Natural killer cell (primary cell): Measurements from ENCODE around the gene ACSS3. TPM values are rescaled to one million over a fixed set of nuclear protein-coding genes. Genes with fewer than 3 reads are reported as not detected.

ENCODE experiments used
- ATAC-seq, 3 donors: fragments of 150-1000 bp in 2 of 3; fragments of 200-7000 bp in 1 of 3; cut with Tn5 transposase; 1 replicate in 1 of 3; 2 replicates in 2 of 3; pipeline ENCODE4 v1.10.0; 2021; ENCODE audit warnings: mild to moderate bottlenecking in 2 of 3, moderate library complexity in 2 of 3
- DNase-seq, 2 donors: peaks; one replicate each; pipeline versions ENCODE4 v3.0.0 to v3.0.0-alpha.2; 2013 to 2021; ENCODE audit warnings: mixed read lengths in 1 of 2
- H3K27ac ChIP-seq: one replicate; pipeline ENCODE4 v1.5.1; 2013; ENCODE audit warnings: mild to moderate bottlenecking, low read length
- H3K27me3 ChIP-seq: one replicate; pipeline ENCODE4 v1.6.1; 2013; ENCODE audit warnings: low read length; ENCODE audit not compliant: control insufficient read depth, insufficient read depth
- H3K36me3 ChIP-seq: one replicate; pipeline ENCODE4 v1.6.1; 2013; ENCODE audit warnings: low read length; ENCODE audit not compliant: control insufficient read depth, insufficient read depth
- H3K4me1 ChIP-seq: one replicate; pipeline ENCODE4 v1.6.1; 2013; ENCODE audit warnings: low read length; ENCODE audit not compliant: control insufficient read depth, insufficient read depth
- H3K4me3 ChIP-seq: one replicate; pipeline ENCODE4 v1.5.1; 2013; ENCODE audit warnings: low read length
- H3K9me3 ChIP-seq: one replicate; pipeline ENCODE4 v1.6.1; 2013; ENCODE audit warnings: low read length; ENCODE audit not compliant: control insufficient read depth, insufficient read depth
- H3K27ac Mint-ChIP-seq, 2 donors: one replicate each; pipeline ENCODE4 v1.8.0; 2022; ENCODE audit warnings: mild to moderate bottlenecking in 2 of 2, mixed read lengths in 2 of 2, moderate library complexity in 1 of 2
- H3K27me3 Mint-ChIP-seq, 2 donors: one replicate each; pipeline ENCODE4 v1.8.0; 2022; ENCODE audit warnings: low read depth in 2 of 2, mixed read lengths in 2 of 2
- H3K36me3 Mint-ChIP-seq: one replicate; pipeline ENCODE4 v1.8.0; 2022; ENCODE audit warnings: mixed read lengths
- H3K4me1 Mint-ChIP-seq, 2 donors: one replicate each; pipeline ENCODE4 v1.8.0; 2022; ENCODE audit warnings: mixed read lengths in 2 of 2
- H3K4me3 Mint-ChIP-seq: one replicate; pipeline ENCODE4 v1.8.0; 2022; ENCODE audit warnings: mild to moderate bottlenecking, moderate library complexity, mixed read lengths
- H3K9me3 Mint-ChIP-seq, 2 donors: one replicate each; pipeline ENCODE4 v1.8.0; 2022; ENCODE audit warnings: mixed read lengths in 2 of 2
- CTCF ChIP-seq: fragments of 200-600 bp; IDR thresholded peaks from one replicate; pipeline ENCODE4 v1.8.0; 2022; ENCODE audit warnings: antibody characterized with exemption
- WGBS: methylation state at CpG from one replicate; pipeline ENCODE4 v1.1.7; 2013; ENCODE audit warnings: missing lambda C conversion rate; ENCODE audit not compliant: insufficient coverage; 5-methylcytosine and 5-hydroxymethylcytosine counted together
- intact Hi-C: fragments of 100-400 bp; cut with micrococcal nuclease; formaldehyde crosslinking; loops from one replicate; pipeline ENCODE4 v1.14.2; 2022
- total RNA-seq, 4 donors: library from RNA; stranded (reverse); fragments of 120-200 nt in 1 of 4; gene quantifications; one replicate each; pipeline versions ENCODE4 v1.2.3 to v1.2.4, GENCODE V29; 2013 to 2022

Gene ACSS3
- total RNA-seq, 3 donors from 2014 or later (not counting 1 experiment from before 2014, with no cell fraction given): 2.9 TPM; not detected in 2

DNA sequence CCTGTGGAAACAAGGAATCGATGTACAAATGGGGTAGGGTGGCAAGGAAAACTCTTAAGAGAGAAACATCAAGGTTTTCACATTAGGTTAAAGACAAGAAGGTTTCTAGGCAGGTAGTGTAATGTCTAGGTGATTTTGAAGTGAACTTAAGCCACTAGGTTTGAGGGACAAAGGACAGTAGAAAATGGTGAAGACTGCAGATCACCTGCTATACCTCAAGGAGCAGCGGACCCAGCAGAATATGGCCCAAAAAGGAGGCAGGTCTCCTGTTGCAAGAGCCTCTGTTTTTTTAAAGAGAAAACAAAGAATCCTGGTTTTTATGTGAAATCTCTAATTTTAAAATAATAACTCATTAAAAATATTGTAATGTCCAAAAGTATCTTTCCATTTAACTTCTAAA, 178.1 kb downstream of the ACSS3 start:
- no peak overlapping the region for H3K4me3 ChIP-seq
- H3K36me3 ChIP-seq: no peaks in the 10 kb centered on the region
- intact Hi-C loops: no loop called here
- Mint-ChIP-seq H3K4me1 (no peaks in the 10 kb centered on the region), H3K36me3 (no peaks in the 10 kb centered on the region), H3K4me3 (no peak overlapping the region), H3K27me3 (no peaks in the 10 kb centered on the region), H3K9me3 (peaks cover 0 to 11% of the 10 kb centered on the region in 2 donors), H3K27ac (no peak overlapping the region)
- no peaks in the 10 kb centered on the region for H3K9me3 ChIP-seq
- no peak for TF ChIP-seq CTCF
- H3K27me3 ChIP-seq: no peaks in the 10 kb centered on the region
- no peaks in the 10 kb centered on the region for H3K4me1 ChIP-seq
- DNase-seq (no peak), ATAC-seq (no peak)
- no peak overlapping the region for H3K27ac ChIP-seq
- WGBS: 77% methylated on average over 2 of the region's 2 CpGs

GRCh38 chr12:81257947-81258551, 180.2 kb downstream of the ACSS3 start:
- no peaks in the 10 kb centered on the region for H3K36me3 Mint-ChIP-seq
- H3K4me1 ChIP-seq: no peaks in the 10 kb centered on the region
- no peaks in the 10 kb centered on the region for H3K4me1 Mint-ChIP-seq
- H3K27ac Mint-ChIP-seq: no peak overlapping the region
- no CpG with 5 or more reads among the region's 4 CpGs for WGBS
- no peaks in the 10 kb centered on the region for H3K9me3 ChIP-seq
- DNase-seq (no peak), ATAC-seq (no peak)
- intact Hi-C loops: no loop called here
- no peak overlapping the region for H3K4me3 ChIP-seq
- TF ChIP-seq CTCF: no peak
- H3K27me3 ChIP-seq: no peaks in the 10 kb centered on the region
- no peak overlapping the region for H3K27ac ChIP-seq
- H3K36me3 ChIP-seq: no peaks in the 10 kb centered on the region
- peaks cover 0 to 9% of the 10 kb centered on the region in 2 donors for H3K9me3 Mint-ChIP-seq
- no peak overlapping the region for H3K4me3 Mint-ChIP-seq
- no peaks in the 10 kb centered on the region for H3K27me3 Mint-ChIP-seq

GRCh38 chr12:81259360-81259759, 181.5 kb downstream of the ACSS3 start:
- Histone ChIP-seq H3K27ac (no peak overlapping the region), H3K4me1 (no peaks in the 10 kb centered on the region), H3K27me3 (no peaks in the 10 kb centered on the region), H3K9me3 (no peaks in the 10 kb centered on the region), H3K36me3 (no peaks in the 10 kb centered on the region), H3K4me3 (no peak overlapping the region)
- H3K4me1 Mint-ChIP-seq: no peaks in the 10 kb centered on the region
- DNase-seq (no peak), ATAC-seq (no peak)
- H3K27ac Mint-ChIP-seq: no peak overlapping the region
- H3K36me3 Mint-ChIP-seq: no peaks in the 10 kb centered on the region
- peaks cover 3 to 11% of the 10 kb centered on the region in 2 donors for H3K9me3 Mint-ChIP-seq
- H3K4me3 Mint-ChIP-seq: no peak overlapping the region
- TF ChIP-seq CTCF: no peak
- intact Hi-C loops: no loop called here
- no peaks in the 10 kb centered on the region for H3K27me3 Mint-ChIP-seq
- 77% methylated on average over 2 of the region's 4 CpGs for WGBS
